Left lung (tissue), 10 donors: ENCODE measurements around the gene MAD2L1BP. TPM values are rescaled to one million over a fixed set of nuclear protein-coding genes. Genes with fewer than 3 reads are reported as not detected.

Source experiments
- ATAC-seq: fragments of 200-7000 bp; cut with Tn5 transposase; one replicate; pipeline ENCODE4 v1.9.1; 2020; ENCODE audit warnings: moderate library complexity
- DNase-seq, 4 donors: peaks; one replicate each; pipeline ENCODE4 v3.0.0-alpha.2; 2013 to 2020
- H3K27ac ChIP-seq, 2 donors: fragments of 200-600 bp; sonication (generic) in 1 of 2; one replicate each; pipeline versions ENCODE4 v1.5.0 to v1.8.0; 2020 to 2021
- H3K27me3 ChIP-seq, 2 donors: fragments of 200-600 bp; sonication (generic) in 1 of 2; one replicate each; pipeline versions ENCODE4 v1.5.0 to v1.8.0; 2020 to 2021
- H3K36me3 ChIP-seq, 2 donors: fragments of 200-600 bp; sonication (generic) in 1 of 2; one replicate each; pipeline versions ENCODE4 v1.5.0 to v1.8.0; 2020 to 2021
- H3K4me1 ChIP-seq, 2 donors: fragments of 200-600 bp; one replicate each; pipeline ENCODE4 v1.8.0; 2021
- H3K4me3 ChIP-seq, 2 donors: fragments of 200-600 bp; sonication (generic) in 1 of 2; one replicate each; pipeline versions ENCODE4 v1.5.0 to v1.8.0; 2020 to 2021; ENCODE audit warnings: mild to moderate bottlenecking in 1 of 2
- H3K9me3 ChIP-seq, 2 donors: fragments of 200-600 bp; sonication (generic) in 1 of 2; one replicate each; pipeline versions ENCODE4 v1.5.0 to v1.8.0; 2020 to 2021
- CTCF ChIP-seq, 2 donors: fragments of 200-600 bp; sonication (generic) in 1 of 2; IDR thresholded peaks; one replicate each; pipeline versions ENCODE4 v1.5.0 to v1.8.0; 2021; ENCODE audit warnings: antibody characterized with exemption in 2 of 2
- intact Hi-C, 2 donors: fragments of 100-400 bp; cut with DNase I; formaldehyde crosslinking; loops; one replicate each; pipeline versions ENCODE4 v1.11.2 to v1.14.2; 2022
- polyA plus RNA-seq, 6 donors: library from polyadenylated mRNA; unstranded; fragments of 120-200 nt; gene quantifications; one replicate each; pipeline ENCODE4 v1.2.1, GENCODE V29; 2013; ENCODE audit not compliant: insufficient read length in 6 of 6
- total RNA-seq, 2 donors: library from RNA; stranded (reverse); fragmentation: NEBNext Ultra II Directional; extraction: Animal tissue kit (Norgen Biotek cat#: 25700); gene quantifications; one replicate each; pipeline ENCODE4 v1.2.1, GENCODE V29; 2021
- donor health status: DM: no; HTN: yes; CAD: no.
- donor health status: DM: no; HTN: no; CAD: no.

MAD2L1BP gene
- total and polyA plus RNA-seq, 8 donors: 19.3 to 26.1 (median 25.0) TPM

GRCh38 chr6:43667245-43668150 is 31.9 kb downstream of the MAD2L1BP start:
- ATAC-seq (peak; percentile 85), DNase-seq (peak; percentile 80 to 92 (median 84))
- Histone ChIP-seq H3K27ac (peak overlapping the region in 1 of 2 donors; percentile 28), H3K9me3 (no peaks in the 10 kb centered on the region), H3K4me1 (peaks cover 27 to 30% of the 10 kb centered on the region in 2 donors), H3K27me3 (no peaks in the 10 kb centered on the region), H3K4me3 (no peak overlapping the region), H3K36me3 (peaks cover 0 to 22% of the 10 kb centered on the region in 2 donors)
- intact Hi-C loops: loop anchor here in 1 of 2 donors (5.0 kb wide), 2 partner anchors 105 to 410 kb away; partner anchors contain the start of gene VEGFA
- peak; percentile 95 to 97 for TF ChIP-seq CTCF (IDR thresholded peaks at IDR 0.05)

GRCh38 chr6:43668151-43669028 is 32.8 kb downstream of the MAD2L1BP start:
- peaks cover 27 to 38% of the 10 kb centered on the region in 2 donors for H3K4me1 ChIP-seq
- H3K4me3 ChIP-seq: no peak overlapping the region
- peaks cover 0 to 31% of the 10 kb centered on the region in 2 donors for H3K36me3 ChIP-seq
- no peaks in the 10 kb centered on the region for H3K27me3 ChIP-seq
- H3K9me3 ChIP-seq: no peaks in the 10 kb centered on the region
- DNase-seq (peak; percentile 69 to 91 (median 76)), ATAC-seq (peak; percentile 85)
- intact Hi-C loops: loop anchor here in 1 of 2 donors (5.0 kb wide), 2 partner anchors 104 to 409 kb away; partner anchors contain the start of gene VEGFA
- TF ChIP-seq CTCF (IDR thresholded peaks at IDR 0.05): peak; percentile 39 to 52
- H3K27ac ChIP-seq: peak overlapping the region; percentile 28 to 63

- peaks cover 27 to 38% of the 10 kb centered on the region in 2 donors for H3K4me1 ChIP-seq
- H3K27me3 ChIP-seq: no peaks in the 10 kb centered on the region
- H3K9me3 ChIP-seq: no peaks in the 10 kb centered on the region
- ATAC-seq (peak; percentile 27), DNase-seq (peak in 1 of 4 donors; percentile 51)
- H3K27ac ChIP-seq: peak overlapping the region; percentile 23 to 63
- intact Hi-C loops: loop anchor here in 1 of 2 donors (5.0 kb wide), 2 partner anchors 103 to 408 kb away; partner anchors contain the start of gene VEGFA
- TF ChIP-seq CTCF (IDR thresholded peaks at IDR 0.05): no peak
- H3K36me3 ChIP-seq: peaks cover 0 to 40% of the 10 kb centered on the region in 2 donors
- no peak overlapping the region for H3K4me3 ChIP-seq
Observed at GRCh38 chr6:43669050-43669921, 33.6 kb downstream of the MAD2L1BP start.

GRCh38 chr6:43669922-43670622 is 34.4 kb downstream of the MAD2L1BP start:
- peak in 1 of 4 donors; percentile 40 for DNase-seq
- no peaks in the 10 kb centered on the region for H3K9me3 ChIP-seq
- no peaks in the 10 kb centered on the region for H3K27me3 ChIP-seq
- H3K4me1 ChIP-seq: peaks cover 27 to 38% of the 10 kb centered on the region in 2 donors
- peaks cover 0 to 48% of the 10 kb centered on the region in 2 donors for H3K36me3 ChIP-seq
- peak overlapping the region; percentile 23 to 63 for H3K27ac ChIP-seq
- intact Hi-C loops: loop anchor here in 1 of 2 donors (5.0 kb wide), 2 partner anchors 102 to 407 kb away; partner anchors contain the start of gene VEGFA
- peak; percentile 4 for ATAC-seq
- no peak overlapping the region for H3K4me3 ChIP-seq
- no peak for TF ChIP-seq CTCF (IDR thresholded peaks at IDR 0.05)
